Nephron progenitor cell (in vitro differentiated cells): Measurements from ENCODE around the gene EVA1C.
"Not testable (repeated sequence)": the region's sequence is repeated elsewhere in the genome, so short reads cannot be mapped to it uniquely, and the experiment has no call there.

ENCODE experiments used
- DNase-seq: peaks from one replicate; pipeline ENCODE4 v3.0.0; 2021
- H3K27ac Mint-ChIP-seq: 2 replicates; pipeline ENCODE4 v1.8.0; 2021; ENCODE audit warnings: mild to moderate bottlenecking, moderate library complexity, mixed read lengths
- H3K27me3 Mint-ChIP-seq: 2 replicates; pipeline ENCODE4 v1.8.0; 2021; ENCODE audit warnings: mild to moderate bottlenecking, low read depth, mixed read lengths; ENCODE audit not compliant: poor library complexity
- H3K36me3 Mint-ChIP-seq: 2 replicates; pipeline ENCODE4 v1.8.0; 2021; ENCODE audit warnings: low read depth, mixed read lengths
- H3K4me1 Mint-ChIP-seq: 2 replicates; pipeline ENCODE4 v1.8.0; 2021; ENCODE audit warnings: mixed read lengths
- H3K4me3 Mint-ChIP-seq: 2 replicates; pipeline ENCODE4 v1.8.0; 2021; ENCODE audit warnings: mild to moderate bottlenecking, moderate library complexity, mixed read lengths
- H3K9me3 Mint-ChIP-seq: 2 replicates; pipeline ENCODE4 v1.8.0; 2021; ENCODE audit warnings: mild to moderate bottlenecking, moderate library complexity, mixed read lengths
- CTCF ChIP-seq: fragments of 200-600 bp; sonication (generic); IDR thresholded peaks from 2 replicates; pipeline ENCODE4 v1.5.0; 2021; ENCODE audit warnings: antibody characterized with exemption

Gene EVA1C

DNA sequence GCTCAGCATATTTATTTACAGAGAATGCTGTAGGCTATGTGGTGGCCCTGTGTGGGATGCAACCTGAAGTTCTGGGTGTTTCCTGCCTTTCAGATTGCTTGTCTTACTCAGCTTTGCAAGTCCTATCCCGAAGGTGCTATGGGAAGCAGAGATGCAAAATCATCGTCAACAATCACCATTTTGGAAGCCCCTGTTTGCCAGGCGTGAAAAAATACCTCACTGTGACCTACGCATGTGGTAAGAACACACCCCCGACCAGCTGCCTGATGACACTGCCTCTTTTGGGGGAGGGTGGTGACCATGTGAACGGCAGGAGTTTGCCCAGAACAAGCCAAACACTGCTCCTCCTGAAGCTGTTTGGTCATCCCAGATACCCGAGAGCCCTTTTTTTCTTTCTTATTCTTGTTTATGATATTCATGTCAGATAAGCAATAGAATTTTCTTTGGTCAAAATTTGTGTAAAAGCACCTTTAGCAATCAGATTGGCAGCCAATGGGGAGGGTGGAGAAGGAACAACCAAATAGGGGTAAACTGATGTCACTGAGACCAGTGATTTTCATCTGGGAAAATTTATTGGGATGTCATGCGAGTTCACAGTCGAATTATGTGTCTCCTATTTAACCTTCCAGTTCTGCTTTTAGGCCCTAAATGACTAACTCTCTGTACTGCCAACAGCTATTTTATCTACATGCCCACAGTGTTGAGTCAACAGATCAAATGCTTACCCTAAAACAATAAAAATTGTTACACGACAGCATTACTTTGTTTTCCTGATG is 82.6 kb downstream of the EVA1C start:
- TF ChIP-seq CTCF = no peak
- Mint-ChIP-seq H3K4me1 (no peaks in the 10 kb centered on the region), H3K4me3 (no peak overlapping the region), H3K9me3 (peaks cover 2% of the 10 kb centered on the region), H3K27ac (no peak overlapping the region), H3K27me3 (no peaks in the 10 kb centered on the region), H3K36me3 (no peaks in the 10 kb centered on the region)
- no peak for DNase-seq

GRCh38 chr21:32496568-32496967 is 84.1 kb downstream of the EVA1C start:
- H3K4me1 Mint-ChIP-seq = no peaks in the 10 kb centered on the region
- peaks cover under 1% of the 10 kb centered on the region for H3K27me3 Mint-ChIP-seq
- H3K36me3 Mint-ChIP-seq = no peaks in the 10 kb centered on the region
- DNase-seq = no peak
- H3K27ac Mint-ChIP-seq = no peak overlapping the region
- no peak for TF ChIP-seq CTCF
- no peaks in the 10 kb centered on the region for H3K9me3 Mint-ChIP-seq
- H3K4me3 Mint-ChIP-seq = no peak overlapping the region

GRCh38 chr21:32499249-32500055 is 86.9 kb downstream of the EVA1C start:
- no peak for TF ChIP-seq CTCF
- no peaks in the 10 kb centered on the region for H3K4me1 Mint-ChIP-seq
- no peaks in the 10 kb centered on the region for H3K9me3 Mint-ChIP-seq
- no peak overlapping the region for H3K4me3 Mint-ChIP-seq
- H3K27me3 Mint-ChIP-seq = peaks cover 10% of the 10 kb centered on the region
- H3K36me3 Mint-ChIP-seq = no peaks in the 10 kb centered on the region
- no peak for DNase-seq
- no peak overlapping the region for H3K27ac Mint-ChIP-seq

GRCh38 chr21:32503641-32504040 is 91.1 kb downstream of the EVA1C start:
- not testable (repeated sequence) for H3K27me3 Mint-ChIP-seq, H3K4me1 Mint-ChIP-seq, H3K4me3 Mint-ChIP-seq, H3K9me3 Mint-ChIP-seq, H3K36me3 Mint-ChIP-seq, DNase-seq, H3K27ac Mint-ChIP-seq

DNA sequence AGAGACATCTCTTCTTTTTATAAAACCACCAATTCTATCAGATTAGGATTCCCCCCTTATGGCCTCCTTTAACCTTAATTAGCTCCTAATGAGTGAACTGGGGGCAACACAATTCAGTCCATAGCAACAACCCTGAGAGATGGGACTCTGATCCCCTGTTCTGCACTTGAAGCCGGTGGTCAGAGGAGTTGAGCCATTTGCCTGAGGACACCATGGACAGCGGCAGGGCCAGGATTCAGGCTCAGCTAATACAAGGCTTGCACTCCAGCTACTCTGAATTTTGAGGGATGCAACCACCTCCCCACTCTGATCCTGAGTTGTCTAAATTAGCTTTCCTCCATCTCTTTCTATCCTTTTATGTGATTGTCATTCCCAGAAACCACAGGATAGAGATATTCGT is 93.3 kb downstream of the EVA1C start:
- H3K4me1 Mint-ChIP-seq, H3K9me3 Mint-ChIP-seq, H3K27ac Mint-ChIP-seq, H3K36me3 Mint-ChIP-seq, H3K4me3 Mint-ChIP-seq: not testable (repeated sequence)
- DNase-seq = peak; percentile 20
- peaks cover 11% of the 10 kb centered on the region for H3K27me3 Mint-ChIP-seq

- H3K4me3 Mint-ChIP-seq, DNase-seq, H3K27ac Mint-ChIP-seq, H3K4me1 Mint-ChIP-seq, H3K36me3 Mint-ChIP-seq, H3K9me3 Mint-ChIP-seq: not testable (repeated sequence)
- peaks cover 13% of the 10 kb centered on the region for H3K27me3 Mint-ChIP-seq
These were observed 94.0 kb downstream of the EVA1C start for GRCh38 chr21:32506411-32506965.

DNA sequence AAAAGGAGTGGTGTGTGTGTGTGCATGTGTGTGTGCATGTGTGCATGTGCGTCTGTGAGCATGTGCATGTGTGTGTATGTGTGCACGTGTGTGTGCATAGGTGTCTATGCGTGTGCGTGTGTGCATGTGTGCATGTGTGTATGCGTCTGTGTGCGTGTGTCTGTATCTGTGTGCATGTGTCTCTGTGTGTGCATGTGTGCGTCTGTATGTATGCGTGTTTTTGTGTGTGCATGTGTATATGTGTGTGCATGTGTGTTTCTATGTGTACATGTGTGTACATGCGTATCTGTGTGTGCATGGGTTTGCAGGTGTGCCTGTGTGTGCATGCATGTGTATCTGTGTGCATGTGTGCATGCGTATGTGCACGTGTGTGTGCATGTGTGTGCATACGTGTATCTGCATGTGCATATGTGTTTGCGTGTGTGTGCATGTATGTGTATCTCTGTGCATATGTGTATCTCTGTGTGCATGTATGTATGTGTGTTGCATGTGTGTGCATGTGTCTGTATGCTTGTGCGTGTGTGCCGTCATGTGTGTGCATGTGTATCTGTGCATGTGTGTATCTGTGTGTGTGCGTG is 94.9 kb downstream of the EVA1C start:
- no peak overlapping the region for H3K27ac Mint-ChIP-seq

DNA sequence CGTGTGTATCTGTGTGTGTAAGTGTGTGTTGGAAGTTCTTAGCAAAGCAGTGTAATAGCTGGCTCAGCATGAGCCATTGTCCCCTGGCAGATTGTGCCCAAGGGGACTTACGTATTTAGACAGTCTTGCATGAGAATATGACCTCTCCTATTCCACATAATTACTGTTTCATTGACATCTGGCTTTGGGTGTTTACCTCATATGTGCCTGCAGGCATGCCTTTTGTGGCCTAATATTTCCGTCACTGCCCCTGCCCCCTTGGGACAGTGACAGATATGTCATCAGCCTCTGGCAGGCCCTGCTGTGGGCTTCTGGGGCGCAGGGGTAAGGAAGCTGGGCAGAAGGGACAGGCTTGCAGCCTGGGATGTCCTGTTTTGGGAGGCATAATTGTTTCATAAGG is 95.5 kb downstream of the EVA1C start:
- H3K36me3 Mint-ChIP-seq, DNase-seq, H3K27me3 Mint-ChIP-seq: not testable (repeated sequence)

More for the DNA sequence above, 94.9 kb downstream of the EVA1C start:
- no peak for DNase-seq
- Mint-ChIP-seq H3K4me3 (no peak overlapping the region), H3K9me3 (no peaks in the 10 kb centered on the region), H3K4me1 (no peaks in the 10 kb centered on the region), H3K36me3 (no peaks in the 10 kb centered on the region), H3K27me3 (peaks cover 12% of the 10 kb centered on the region)
- TF ChIP-seq CTCF = no peak

More for the DNA sequence above, 95.5 kb downstream of the EVA1C start:
- H3K27ac Mint-ChIP-seq, H3K4me3 Mint-ChIP-seq, H3K9me3 Mint-ChIP-seq, H3K4me1 Mint-ChIP-seq: not testable (repeated sequence)
